KMS-11 (cell line): ENCODE results near the gene FECH.

Experiments
- H2AFZ ChIP-seq: fragments of 200-600 bp; sonication (generic); 2 replicates; pipeline ENCODE4 v1.6.1; 2016; ENCODE audit warnings: antibody characterized with exemption, mixed run types, low read depth
- H3K27ac ChIP-seq: fragments of 200-600 bp; sonication (generic); 2 replicates; pipeline ENCODE4 v1.6.1; 2016; ENCODE audit warnings: mild to moderate bottlenecking, mixed run types
- H3K27me3 ChIP-seq: fragments of 200-600 bp; sonication (generic); 2 replicates; pipeline ENCODE4 v1.6.1; 2017; ENCODE audit warnings: mild to moderate bottlenecking, low read depth, mixed run types, moderate library complexity; ENCODE audit not compliant: insufficient read depth
- H3K36me3 ChIP-seq: fragments of 200-600 bp; sonication (generic); 2 replicates; pipeline ENCODE4 v1.6.1; 2017; ENCODE audit warnings: mild to moderate bottlenecking, mixed run types; ENCODE audit not compliant: insufficient read depth
- H3K4me1 ChIP-seq: fragments of 200-600 bp; sonication (generic); 2 replicates; pipeline ENCODE4 v1.6.1; 2016; ENCODE audit warnings: mild to moderate bottlenecking, low read depth, mixed run types; ENCODE audit not compliant: poor library complexity, severe bottlenecking
- H3K4me2 ChIP-seq: fragments of 200-600 bp; sonication (generic); 2 replicates; pipeline ENCODE4 v1.7.0; 2016; ENCODE audit warnings: mild to moderate bottlenecking, mixed run types
- H3K4me3 ChIP-seq: fragments of 200-600 bp; sonication (generic); IDR thresholded peaks from 2 replicates; pipeline ENCODE4 v1.6.1; 2017; ENCODE audit warnings: low read depth, low read length, mixed read lengths; ENCODE audit not compliant: insufficient read depth
- H3K79me2 ChIP-seq: fragments of 200-600 bp; sonication (generic); 2 replicates; pipeline ENCODE4 v1.6.1; 2016; ENCODE audit warnings: low read depth, mixed run types; ENCODE audit not compliant: insufficient read depth
- H3K9ac ChIP-seq: fragments of 200-600 bp; sonication (generic); 2 replicates; pipeline ENCODE4 v1.6.1; 2016; ENCODE audit warnings: mild to moderate bottlenecking, mixed run types
- H4K20me1 ChIP-seq: fragments of 200-600 bp; sonication (generic); 2 replicates; pipeline ENCODE4 v1.6.1; 2016; ENCODE audit warnings: mild to moderate bottlenecking, mixed run types; ENCODE audit not compliant: insufficient read depth
- TF ChIP-seq, protein P1 (sequence below): fragments of 200-600 bp; sonication (generic); conservative IDR thresholded peaks from 2 replicates; pipeline ENCODE4 v1.6.1; 2017; ENCODE audit warnings: low read depth, mild to moderate bottlenecking, antibody characterized with exemption, low read length, moderate library complexity, mixed read lengths

Gene FECH, protein sequence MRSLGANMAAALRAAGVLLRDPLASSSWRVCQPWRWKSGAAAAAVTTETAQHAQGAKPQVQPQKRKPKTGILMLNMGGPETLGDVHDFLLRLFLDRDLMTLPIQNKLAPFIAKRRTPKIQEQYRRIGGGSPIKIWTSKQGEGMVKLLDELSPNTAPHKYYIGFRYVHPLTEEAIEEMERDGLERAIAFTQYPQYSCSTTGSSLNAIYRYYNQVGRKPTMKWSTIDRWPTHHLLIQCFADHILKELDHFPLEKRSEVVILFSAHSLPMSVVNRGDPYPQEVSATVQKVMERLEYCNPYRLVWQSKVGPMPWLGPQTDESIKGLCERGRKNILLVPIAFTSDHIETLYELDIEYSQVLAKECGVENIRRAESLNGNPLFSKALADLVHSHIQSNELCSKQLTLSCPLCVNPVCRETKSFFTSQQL

DNA sequence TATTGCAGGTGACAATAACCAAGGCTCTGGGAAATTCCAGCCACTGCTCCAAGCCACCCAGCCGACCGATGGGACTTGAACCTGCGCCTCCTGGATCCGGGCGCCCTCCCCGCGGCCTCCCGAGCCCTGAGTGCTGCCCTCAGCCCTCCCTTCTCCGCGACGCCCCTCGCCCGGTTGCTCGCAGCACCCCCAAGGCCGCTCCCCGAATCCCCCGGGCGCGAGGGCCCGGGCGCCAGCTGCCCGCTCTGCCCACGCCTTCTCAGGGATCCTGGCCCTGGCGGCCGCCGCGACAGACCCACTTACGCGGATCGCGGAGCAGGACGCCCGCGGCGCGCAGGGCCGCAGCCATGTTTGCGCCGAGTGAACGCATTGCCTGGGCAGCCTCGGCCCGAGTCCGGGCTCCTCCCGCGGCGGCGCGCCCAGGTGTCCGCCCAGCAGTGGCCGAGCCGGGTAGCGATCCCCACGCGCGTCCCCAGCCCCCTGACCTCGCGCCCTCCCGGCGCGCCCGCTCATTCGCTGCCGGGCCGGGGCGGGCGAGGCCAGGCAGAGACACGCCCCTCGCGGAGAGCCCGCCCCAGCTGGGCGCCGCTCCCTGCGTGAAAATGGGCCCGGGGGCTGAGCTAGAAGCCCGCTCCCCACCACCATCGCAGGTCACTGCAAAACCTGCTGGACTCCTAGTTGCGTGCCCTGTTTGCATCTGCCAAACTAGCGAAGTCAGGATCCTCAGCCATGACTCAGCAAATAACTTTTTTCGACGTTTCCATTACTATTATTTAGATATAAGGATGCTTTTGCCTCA is at the start of gene FECH:
Gene FECH (minus strand): TSS at position 452 of the 799 bp plus-strand sequence. CDS start 82 bp downstream, at position 370.
- peak within 1 kb of the TSS; percentile 69 for H3K4me2 ChIP-seq
- no peaks in the 10 kb centered on the region for H3K79me2 ChIP-seq
- TF ChIP-seq, protein P1, sequence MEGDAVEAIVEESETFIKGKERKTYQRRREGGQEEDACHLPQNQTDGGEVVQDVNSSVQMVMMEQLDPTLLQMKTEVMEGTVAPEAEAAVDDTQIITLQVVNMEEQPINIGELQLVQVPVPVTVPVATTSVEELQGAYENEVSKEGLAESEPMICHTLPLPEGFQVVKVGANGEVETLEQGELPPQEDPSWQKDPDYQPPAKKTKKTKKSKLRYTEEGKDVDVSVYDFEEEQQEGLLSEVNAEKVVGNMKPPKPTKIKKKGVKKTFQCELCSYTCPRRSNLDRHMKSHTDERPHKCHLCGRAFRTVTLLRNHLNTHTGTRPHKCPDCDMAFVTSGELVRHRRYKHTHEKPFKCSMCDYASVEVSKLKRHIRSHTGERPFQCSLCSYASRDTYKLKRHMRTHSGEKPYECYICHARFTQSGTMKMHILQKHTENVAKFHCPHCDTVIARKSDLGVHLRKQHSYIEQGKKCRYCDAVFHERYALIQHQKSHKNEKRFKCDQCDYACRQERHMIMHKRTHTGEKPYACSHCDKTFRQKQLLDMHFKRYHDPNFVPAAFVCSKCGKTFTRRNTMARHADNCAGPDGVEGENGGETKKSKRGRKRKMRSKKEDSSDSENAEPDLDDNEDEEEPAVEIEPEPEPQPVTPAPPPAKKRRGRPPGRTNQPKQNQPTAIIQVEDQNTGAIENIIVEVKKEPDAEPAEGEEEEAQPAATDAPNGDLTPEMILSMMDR = no peak
- peak within 1 kb of the TSS; percentile 70 for H3K9ac ChIP-seq
- peak within 1 kb of the TSS; percentile 73 for H3K4me3 ChIP-seq
- H3K36me3 ChIP-seq = no peaks in the 10 kb centered on the region
- peaks cover 32% of the 10 kb centered on the region for H3K4me1 ChIP-seq
- peak within 1 kb of the TSS; percentile 57 for H2AFZ ChIP-seq
- H4K20me1 ChIP-seq = no peaks in the 10 kb centered on the region
- no peaks in the 10 kb centered on the region for H3K27me3 ChIP-seq
- H3K27ac ChIP-seq = peak within 1 kb of the TSS; percentile 47

DNA sequence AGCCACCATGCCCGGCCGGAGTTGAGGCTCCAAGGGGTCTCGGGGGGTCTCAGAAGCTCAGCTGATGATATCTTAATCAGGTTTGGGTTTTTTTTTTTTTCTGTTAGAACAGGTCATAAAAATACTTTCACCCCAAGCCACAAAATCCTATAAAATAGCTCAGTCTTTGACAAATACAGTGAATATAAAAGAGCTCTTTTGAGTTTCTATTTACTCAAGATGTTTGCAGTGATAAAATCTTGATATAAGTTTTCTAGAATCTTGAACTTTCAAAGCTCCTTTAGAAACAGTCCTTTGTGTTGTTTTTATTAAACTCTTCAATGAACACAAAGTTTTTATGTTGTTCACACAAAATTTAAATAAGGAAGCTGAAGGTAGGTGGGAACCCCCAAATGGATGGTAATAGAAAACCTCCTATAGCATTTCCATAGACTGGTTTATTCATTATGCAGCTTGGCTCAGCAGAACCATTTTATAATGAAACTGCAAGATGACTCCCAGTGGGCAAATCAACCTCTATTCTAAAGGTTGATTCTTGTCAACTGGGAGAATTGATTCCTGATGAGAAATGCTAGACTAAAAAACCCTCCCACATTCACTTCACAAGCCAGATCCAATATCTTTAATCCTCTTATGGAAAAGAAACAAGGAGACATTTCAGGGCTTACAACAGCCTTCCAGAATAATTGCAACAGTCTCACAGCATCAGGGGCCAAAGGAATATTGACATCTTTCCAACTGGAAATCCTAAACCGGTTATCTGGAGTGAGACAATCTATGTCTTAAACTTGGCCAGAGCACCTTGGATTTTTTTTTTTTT is 48.7 kb upstream of the FECH start:
- Histone ChIP-seq H3K9ac (no peak overlapping the region), H3K36me3 (no peaks in the 10 kb centered on the region), H3K27ac (no peak overlapping the region), H3K79me2 (no peaks in the 10 kb centered on the region), H3K4me3 (no peak overlapping the region), H3K27me3 (no peaks in the 10 kb centered on the region), H2AFZ (no peak overlapping the region), H3K4me2 (no peak overlapping the region), H3K4me1 (peaks cover 9% of the 10 kb centered on the region), H4K20me1 (no peaks in the 10 kb centered on the region)
- TF ChIP-seq, protein P1 = no peak

DNA sequence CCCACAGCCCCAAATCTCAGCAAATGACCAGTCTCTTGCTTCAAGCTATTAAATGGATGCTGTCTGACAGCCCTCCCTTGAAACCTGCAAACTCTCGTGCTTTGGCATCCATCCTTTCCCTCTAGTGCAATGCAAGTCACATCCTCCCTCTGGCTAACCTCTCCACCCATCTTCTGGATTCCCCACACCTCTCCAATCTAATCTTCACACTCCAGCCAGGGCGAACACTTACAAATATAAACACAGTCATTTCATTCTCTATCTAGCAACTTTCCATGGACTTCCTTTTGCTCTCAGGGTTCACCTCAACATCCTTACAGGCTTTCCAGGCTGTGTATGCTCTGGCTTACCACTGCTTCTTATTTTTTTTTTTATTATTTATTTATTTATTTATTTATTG is 45.2 kb upstream of the FECH start:
- TF ChIP-seq, protein P1 = no peak
- Histone ChIP-seq H2AFZ (no peak overlapping the region), H3K27me3 (no peaks in the 10 kb centered on the region), H3K9ac (no peak overlapping the region), H3K4me3 (no peak overlapping the region), H3K4me1 (peaks cover 22% of the 10 kb centered on the region), H3K27ac (no peak overlapping the region), H4K20me1 (no peaks in the 10 kb centered on the region), H3K36me3 (no peaks in the 10 kb centered on the region), H3K79me2 (no peaks in the 10 kb centered on the region), H3K4me2 (no peak overlapping the region)
